T-cell (primary cell): Measurements from ENCODE around the gene PCYT2. TPM values are rescaled to one million over a fixed set of nuclear protein-coding genes. Genes with fewer than 3 reads are reported as not detected.

Experiments used
- ATAC-seq, 4 experiments: fragments of 200-7000 bp in 3 of 4; fragments of 150-1000 bp in 1 of 4; cut with Tn5 transposase; replicated peaks in 1 of 4; 1 replicate in 3 of 4; 2 replicates in 1 of 4; pipeline ENCODE4 v1.10.0; 2021; ENCODE audit warnings: moderate library complexity in 3 of 4, mild to moderate bottlenecking in 2 of 4, moderate number of reproducible peaks in 1 of 4
- CTCF ChIA-PET, 2 donors: fragments of 300-600 bp; sonication (Branson Sonifier 250); formaldehyde crosslinking; loops; one replicate each; lab custom pipeline; 2022; ENCODE audit warnings: antibody characterized with exemption in 2 of 2; lab: Charles Lee
- POLR2A ChIA-PET, 2 donors: fragments of 300-600 bp; sonication (Branson Sonifier 250); formaldehyde crosslinking; loops; one replicate each; lab custom pipeline; 2022; ENCODE audit warnings: antibody characterized with exemption in 2 of 2; lab: Charles Lee
- DNase-seq, 35 experiments: peaks; one replicate each; pipeline versions ENCODE4 v3.0.0 to v3.0.0-alpha.2; 2013 to 2023
- H3K27ac ChIP-seq: one replicate; pipeline ENCODE4 v1.5.1; 2013; ENCODE audit warnings: low read length
- H3K27me3 ChIP-seq, 2 experiments: replicated peaks in 1 of 2; 1 replicate in 1 of 2; 2 replicates in 1 of 2; pipeline versions ENCODE4 v1.6.1 to v1.7.0; 2013; ENCODE audit warnings: low read length in 1 of 2, mixed read lengths in 1 of 2; ENCODE audit not compliant: control insufficient read depth in 2 of 2, insufficient read depth in 2 of 2; ENCODE audit errors: extremely low read depth in 1 of 2
- H3K36me3 ChIP-seq, 2 donors: 1 replicate in 1 of 2; 2 replicates in 1 of 2; pipeline versions ENCODE4 v1.6.1 to v1.7.0; 2013; ENCODE audit warnings: low read length in 1 of 2; ENCODE audit not compliant: control insufficient read depth in 2 of 2, insufficient read depth in 1 of 2; ENCODE audit errors: extremely low read depth in 1 of 2
- H3K4me1 ChIP-seq, 2 experiments: 1 replicate in 1 of 2; 2 replicates in 1 of 2; pipeline versions ENCODE4 v1.6.1 to v1.7.0; 2013; ENCODE audit warnings: low read length in 2 of 2, mixed read lengths in 1 of 2; ENCODE audit not compliant: insufficient read depth in 2 of 2, control insufficient read depth in 1 of 2; ENCODE audit errors: extremely low read depth in 1 of 2
- H3K4me3 ChIP-seq, 2 donors: 1 replicate in 1 of 2; 2 replicates in 1 of 2; pipeline versions ENCODE4 v1.5.1 to v1.7.0; 2013; ENCODE audit warnings: mild to moderate bottlenecking in 2 of 2, low read length in 1 of 2, moderate library complexity in 1 of 2; ENCODE audit not compliant: control insufficient read depth in 1 of 2; ENCODE audit errors: extremely low read depth in 1 of 2
- H3K9me3 ChIP-seq: 2 replicates; pipeline ENCODE4 v1.7.0; 2013
- H3K27ac Mint-ChIP-seq, 2 donors: one replicate each; pipeline ENCODE4 v1.8.0; 2020 to 2021; ENCODE audit warnings: mild to moderate bottlenecking in 2 of 2, mixed read lengths in 2 of 2
- H3K27me3 Mint-ChIP-seq, 2 donors: one replicate each; pipeline ENCODE4 v1.8.0; 2021 to 2022; ENCODE audit warnings: mixed read lengths in 2 of 2
- H3K36me3 Mint-ChIP-seq: one replicate; pipeline ENCODE4 v1.8.0; 2021; ENCODE audit warnings: mixed read lengths
- H3K4me1 Mint-ChIP-seq, 3 donors: one replicate each; pipeline ENCODE4 v1.8.0; 2020 to 2022; ENCODE audit warnings: mixed read lengths in 3 of 3, mild to moderate bottlenecking in 1 of 3
- H3K4me3 Mint-ChIP-seq, 3 donors: one replicate each; pipeline ENCODE4 v1.8.0; 2020 to 2022; ENCODE audit warnings: mild to moderate bottlenecking in 3 of 3, mixed read lengths in 3 of 3, moderate library complexity in 3 of 3
- H3K9me3 Mint-ChIP-seq, 3 donors: one replicate each; pipeline ENCODE4 v1.8.0; 2020 to 2022; ENCODE audit warnings: mixed read lengths in 3 of 3
- WGBS: methylation state at CpG from one replicate; pipeline ENCODE4 v1.1.5; 2013; ENCODE audit warnings: missing lambda C conversion rate; ENCODE audit not compliant: insufficient coverage; 5-methylcytosine and 5-hydroxymethylcytosine counted together
- total RNA-seq, 35 experiments: library from RNA in 6 of 35; stranded (reverse) in 6 of 35; fragments of 120-200 nt in 1 of 35; gene quantifications; one replicate each; pipeline versions ENCODE4 v1.2.1 to v1.2.4 and lab custom pipeline; 2013 to 2026

The PCYT2 gene
- total RNA-seq, 5 donors from 2014 or later (not counting 1 experiment from before 2014, with no cell fraction given), result 24.5 to 55.2 (median 48.2) TPM

DNA sequence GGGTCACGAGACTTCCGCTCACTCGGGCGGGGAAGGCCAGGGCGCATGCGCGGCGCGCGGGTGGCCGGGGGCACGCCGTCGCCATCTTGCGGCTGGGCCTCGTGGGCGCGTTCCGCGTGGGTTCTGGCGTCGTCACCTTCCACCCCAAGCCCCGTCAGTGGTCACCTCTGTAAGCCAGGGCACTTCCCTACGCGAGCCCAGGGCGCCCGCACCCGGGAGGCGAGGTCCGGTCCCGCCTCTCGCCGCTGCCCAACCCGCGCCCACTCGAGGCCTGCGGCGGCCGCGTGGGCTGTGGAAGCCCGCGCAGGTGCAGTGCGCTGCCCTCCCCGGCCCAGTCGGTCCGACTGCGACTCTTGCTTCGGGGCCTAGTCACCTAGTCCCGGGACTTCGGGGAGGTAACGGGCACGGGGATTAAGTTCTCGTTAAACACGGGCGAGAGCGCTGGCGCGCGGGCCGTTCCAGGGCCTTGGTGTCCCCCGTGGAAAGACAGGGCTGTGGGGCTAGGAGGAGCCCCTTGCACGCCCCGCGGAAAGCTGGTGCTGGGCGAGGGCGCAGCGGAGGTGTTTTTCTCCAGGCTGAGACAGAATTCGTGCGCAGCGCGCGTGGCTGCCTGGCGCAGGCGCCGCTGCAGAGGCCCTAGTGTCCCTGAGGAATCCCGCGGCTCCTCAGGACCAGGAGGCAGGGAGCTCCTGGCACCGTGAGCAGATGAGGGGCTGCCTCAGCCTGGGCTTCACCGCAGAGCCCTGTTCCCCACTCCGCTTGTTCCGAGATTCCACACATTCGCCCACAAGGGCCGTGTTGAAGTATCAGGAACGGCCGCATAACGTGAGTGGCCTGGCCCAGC, 39.6 kb downstream of the PCYT2 start:
- H3K4me1 ChIP-seq, result peaks cover 10 to 59% of the 10 kb centered on the region in 2 experiments
- Mint-ChIP-seq H3K27ac (peak overlapping the region; percentile 93), H3K27me3 (no peaks in the 10 kb centered on the region), H3K9me3 (no peaks in the 10 kb centered on the region), H3K4me3 (peak overlapping the region; percentile 81 to 86 (median 83)), H3K4me1 (peaks cover 31 to 47% (median 39%) of the 10 kb centered on the region in 3 donors), H3K36me3 (no peaks in the 10 kb centered on the region)
- peak; percentile 88 to 97 (median 93) for DNase-seq
- WGBS, result under 1% methylated on average over 86 of the region's 86 CpGs
- peak; percentile 41 to 51 (median 42) for ATAC-seq
- no peaks in the 10 kb centered on the region for H3K27me3 ChIP-seq
- peaks cover 7 to 28% of the 10 kb centered on the region in 2 donors for H3K36me3 ChIP-seq
- H3K9me3 ChIP-seq, result no peaks in the 10 kb centered on the region
- H3K4me3 ChIP-seq, result peak overlapping the region; percentile 70 to 94
- peak overlapping the region; percentile 98 for H3K27ac ChIP-seq
- CTCF ChIA-PET, result interaction anchor here (0.5 to 0.7 kb wide), 4 partner anchors 157 to 628 kb away, joined by 3 to 4 read pairs (median 4); partner anchors contain the start of genes HEXD (in 1 of the 2) and OGFOD3 (in 1 of the 2)
- POLR2A ChIA-PET, result no interaction called here

DNA sequence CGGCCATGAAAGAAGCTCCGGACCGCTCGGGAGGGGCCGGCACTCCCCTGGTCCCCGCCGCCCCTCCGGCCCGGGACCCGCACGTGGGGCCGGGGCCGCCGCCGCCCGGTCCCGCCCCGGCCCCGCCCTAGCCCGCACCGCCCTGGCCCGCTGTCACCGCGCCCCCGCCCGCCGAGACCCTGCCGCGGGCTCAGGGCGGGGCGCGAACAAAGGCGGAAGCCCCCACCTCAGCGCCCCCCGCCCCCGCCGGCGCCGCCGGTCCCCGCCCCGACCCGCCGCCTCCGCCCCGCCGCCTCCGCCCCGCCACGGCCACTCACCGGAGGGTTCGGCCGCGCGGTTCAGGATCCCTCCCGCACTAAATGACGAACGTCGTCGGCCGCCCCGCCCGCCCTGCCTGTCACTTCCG, 40.2 kb downstream of the PCYT2 start, which contains the start of gene ARHGDIA:
TSS of gene ARHGDIA (minus strand) at position 357 of the 406 bp plus-strand sequence. CDS start 1,407 bp downstream, outside the sequence.
- Mint-ChIP-seq H3K27ac (peak within 1 kb of the TSS; percentile 93), H3K9me3 (no peaks in the 10 kb centered on the region), H3K4me1 (peaks cover 32 to 49% (median 39%) of the 10 kb centered on the region in 3 donors), H3K36me3 (no peaks in the 10 kb centered on the region), H3K4me3 (peak within 1 kb of the TSS; percentile 81 to 86 (median 83)), H3K27me3 (no peaks in the 10 kb centered on the region)
- H3K4me3 ChIP-seq, result peak within 1 kb of the TSS; percentile 81 to 94
- no peaks in the 10 kb centered on the region for H3K9me3 ChIP-seq
- H3K27ac ChIP-seq, result peak within 1 kb of the TSS; percentile 98
- CTCF ChIA-PET, result no interaction called here
- peaks cover 7 to 30% of the 10 kb centered on the region in 2 donors for H3K36me3 ChIP-seq
- ATAC-seq (peak; percentile 70 to 79 (median 72)), DNase-seq (no peak)
- no peaks in the 10 kb centered on the region for H3K27me3 ChIP-seq
- POLR2A ChIA-PET, result no interaction called here
- WGBS, result under 1% methylated on average over 47 of the region's 64 CpGs
- peaks cover 10 to 66% of the 10 kb centered on the region in 2 experiments for H3K4me1 ChIP-seq

DNA sequence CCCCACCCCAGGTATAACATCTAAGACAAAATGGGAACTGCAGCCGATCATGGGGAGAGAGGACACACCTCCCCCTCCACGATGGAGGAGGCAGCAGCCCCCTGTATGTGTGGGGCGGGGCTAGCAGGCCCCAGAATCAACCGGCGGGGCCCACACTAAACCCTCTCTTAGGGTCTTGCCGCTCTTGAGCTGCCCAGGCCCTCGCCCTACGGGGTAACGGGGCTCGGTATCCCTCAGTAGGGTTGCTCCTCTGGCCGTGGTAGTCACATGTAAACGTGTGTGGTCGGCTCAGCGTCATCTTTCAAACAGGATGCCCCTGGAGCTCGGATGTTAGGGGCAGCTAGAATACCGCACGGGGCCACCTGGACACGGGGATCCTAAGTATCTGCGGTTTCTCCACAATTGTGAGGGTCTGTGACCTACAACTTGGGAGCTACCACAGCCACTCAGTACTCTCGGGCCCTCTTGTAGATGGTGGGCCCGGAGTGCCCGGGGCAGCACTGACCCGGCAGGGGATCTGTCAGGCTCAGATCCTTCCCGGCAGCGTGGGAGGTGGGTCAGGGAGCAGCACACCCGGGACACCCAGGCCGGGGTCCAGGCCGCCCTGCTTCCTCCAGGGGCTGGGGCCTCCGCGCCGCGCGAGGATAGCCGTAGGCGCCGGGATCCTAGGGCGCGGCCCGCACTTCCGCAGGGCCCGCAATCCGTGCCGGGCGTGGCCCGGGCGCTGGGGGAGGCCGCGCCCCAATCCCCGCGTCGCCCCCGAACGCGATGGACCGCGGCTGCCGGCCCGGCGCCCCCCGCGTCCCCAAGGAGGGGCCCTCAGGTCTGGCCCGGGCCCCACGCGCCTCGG, 40.8 kb downstream of the PCYT2 start:
- H3K27ac Mint-ChIP-seq, result peak overlapping the region; percentile 87 to 88
- under 1% methylated on average over 61 of the region's 65 CpGs for WGBS
- H3K36me3 ChIP-seq, result peaks cover 7 to 30% of the 10 kb centered on the region in 2 donors
- H3K4me1 ChIP-seq, result peaks cover 10 to 66% of the 10 kb centered on the region in 2 experiments
- peak overlapping the region; percentile 81 to 84 (median 82) for H3K4me3 Mint-ChIP-seq
- H3K4me3 ChIP-seq, result peak overlapping the region; percentile 62 to 81
- no peaks in the 10 kb centered on the region for H3K27me3 Mint-ChIP-seq
- H3K4me1 Mint-ChIP-seq, result peaks cover 34 to 52% (median 39%) of the 10 kb centered on the region in 3 donors
- DNase-seq (peak in 11 of 35 experiments; percentile 20 to 62 (median 38)), ATAC-seq (peak; percentile 26 to 53 (median 42))
- POLR2A ChIA-PET, result no interaction called here
- H3K36me3 Mint-ChIP-seq, result no peaks in the 10 kb centered on the region
- CTCF ChIA-PET, result interaction anchor here in 1 of 2 donors (0.7 kb wide), 1 partner anchor 80 kb away, joined by 4 read pairs; no protein-coding TSS in a partner anchor
- no peaks in the 10 kb centered on the region for H3K27me3 ChIP-seq
- no peaks in the 10 kb centered on the region for H3K9me3 ChIP-seq
- no peaks in the 10 kb centered on the region for H3K9me3 Mint-ChIP-seq
- H3K27ac ChIP-seq, result peak overlapping the region; percentile 69

DNA sequence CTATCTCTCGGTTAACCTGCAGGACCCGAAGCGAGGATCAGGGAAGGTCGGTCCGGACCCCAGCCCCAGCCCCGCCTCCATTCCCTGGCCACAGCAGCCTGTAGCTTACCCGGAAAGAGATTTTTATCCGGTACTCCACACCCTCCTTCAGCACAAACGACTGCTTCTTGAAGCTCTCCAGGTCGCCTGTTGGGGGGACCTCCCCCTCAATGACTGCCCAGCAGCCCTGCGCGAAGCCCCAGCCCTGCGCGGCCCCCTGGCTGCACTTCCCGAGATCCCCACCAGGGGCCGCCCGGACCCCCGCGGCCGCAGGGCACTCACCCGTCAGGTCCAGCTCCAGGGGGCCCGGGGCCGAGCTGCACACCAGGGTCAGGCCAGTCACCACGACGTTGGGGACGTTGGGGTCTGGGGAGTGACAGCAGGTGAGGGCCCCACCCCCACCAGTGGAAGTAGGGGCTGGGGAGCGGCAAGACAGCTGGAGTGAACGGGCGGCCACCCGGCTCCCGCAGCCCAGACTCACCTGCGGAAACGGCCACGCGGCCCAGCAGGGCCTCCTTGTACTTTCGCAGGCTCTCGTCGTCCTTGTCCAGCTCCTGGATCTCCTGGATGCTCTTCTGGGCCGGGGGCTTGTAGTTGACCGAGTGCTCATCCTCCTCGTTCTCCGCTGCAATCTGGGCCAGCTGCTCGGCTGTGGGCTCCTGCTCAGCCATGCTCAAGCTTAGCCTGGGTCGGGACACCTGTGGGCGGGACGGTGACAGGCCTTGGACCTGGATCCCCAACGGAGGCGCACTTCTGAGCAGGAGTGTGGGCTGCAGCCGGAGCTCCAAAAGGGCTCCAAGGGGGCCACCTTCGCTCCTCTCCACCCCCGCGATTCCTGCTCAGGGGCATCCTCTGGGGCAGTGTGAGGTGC, 41.7 kb downstream of the PCYT2 start:
- 45% methylated on average over 40 of the region's 52 CpGs for WGBS
- ATAC-seq (no peak), DNase-seq (peak in 8 of 35 experiments; percentile 15 to 50 (median 28))
- peaks cover 12 to 30% of the 10 kb centered on the region in 2 donors for H3K36me3 ChIP-seq
- H3K36me3 Mint-ChIP-seq, result no peaks in the 10 kb centered on the region
- peak overlapping the region; percentile 81 to 84 (median 82) for H3K4me3 Mint-ChIP-seq
- H3K27ac Mint-ChIP-seq, result peak overlapping the region; percentile 87 to 88
- no peaks in the 10 kb centered on the region for H3K9me3 Mint-ChIP-seq
- H3K27me3 Mint-ChIP-seq, result no peaks in the 10 kb centered on the region
- CTCF ChIA-PET, result interaction anchor here (0.5 to 0.7 kb wide), 2 partner anchors 81 to 84 kb away, joined by 3 to 4 read pairs; no protein-coding TSS in a partner anchor
- POLR2A ChIA-PET, result no interaction called here
- H3K27me3 ChIP-seq, result no peaks in the 10 kb centered on the region
- peaks cover 35 to 51% (median 39%) of the 10 kb centered on the region in 3 donors for H3K4me1 Mint-ChIP-seq
- H3K9me3 ChIP-seq, result no peaks in the 10 kb centered on the region
- H3K4me1 ChIP-seq, result peaks cover 10 to 66% of the 10 kb centered on the region in 2 experiments
- H3K4me3 ChIP-seq, result peak overlapping the region; percentile 62 to 81
- peak overlapping the region; percentile 69 for H3K27ac ChIP-seq

DNA sequence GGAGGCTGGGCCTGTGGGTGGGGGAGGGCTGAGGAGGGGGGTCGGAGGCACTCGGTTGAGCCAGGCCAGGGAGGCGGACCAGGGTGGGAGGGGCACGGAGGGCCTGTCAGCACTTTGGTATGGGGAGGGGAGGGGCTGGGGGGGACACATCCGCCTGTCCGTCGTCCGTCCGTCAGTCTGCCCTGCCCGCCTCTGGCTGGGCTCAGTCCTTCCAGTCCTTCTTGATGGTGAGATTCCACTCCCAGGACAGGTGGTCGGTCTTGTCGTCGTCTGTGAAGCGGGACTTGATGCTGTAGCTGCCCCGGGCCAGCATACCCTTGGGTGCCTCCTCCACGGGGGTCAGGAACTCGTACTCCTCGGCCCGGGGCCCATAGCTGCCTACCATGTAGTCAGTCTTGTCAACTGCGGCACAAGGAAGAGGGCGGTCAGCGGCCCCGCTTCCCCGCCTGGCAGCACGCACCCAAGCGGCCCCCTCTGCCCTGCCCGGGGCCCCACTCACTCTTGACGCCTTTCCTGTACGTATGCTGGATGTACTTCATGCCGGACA, 42.5 kb downstream of the PCYT2 start:
- DNase-seq, result no peak
- Mint-ChIP-seq H3K27me3 (no peaks in the 10 kb centered on the region), H3K4me3 (peak overlapping the region in 2 of 3 donors; percentile 41 to 81), H3K36me3 (no peaks in the 10 kb centered on the region), H3K27ac (no peak overlapping the region), H3K4me1 (peaks cover 34 to 47% (median 35%) of the 10 kb centered on the region in 3 donors), H3K9me3 (no peaks in the 10 kb centered on the region)
- 89% methylated on average over 20 of the region's 30 CpGs for WGBS
- Histone ChIP-seq H3K4me1 (peaks cover 10 to 71% of the 10 kb centered on the region in 2 experiments), H3K27me3 (no peaks in the 10 kb centered on the region), H3K4me3 (no peak overlapping the region), H3K36me3 (peaks cover 12 to 34% of the 10 kb centered on the region in 2 donors), H3K9me3 (no peaks in the 10 kb centered on the region), H3K27ac (peak overlapping the region; percentile 44)
- ATAC-seq, result no peak
- ChIA-PET CTCF (no interaction called here), POLR2A (no interaction called here)
